ENCODE measurements around the gene CD244. TPM values are rescaled to one million over a fixed set of nuclear protein-coding genes. Genes with fewer than 3 reads are reported as not detected.
A peak's percentile ranks its signal among the peaks of the same experiment; 100 is the strongest.
"Not testable (repeated sequence)": the region's sequence is repeated elsewhere in the genome, so short reads cannot be mapped to it uniquely, and the experiment has no call there.

Gene CD244
- total and polyA plus RNA-seq, 8 donors = 0.15 to 1.1 (median 0.43) TPM; not detected in 3

DNA sequence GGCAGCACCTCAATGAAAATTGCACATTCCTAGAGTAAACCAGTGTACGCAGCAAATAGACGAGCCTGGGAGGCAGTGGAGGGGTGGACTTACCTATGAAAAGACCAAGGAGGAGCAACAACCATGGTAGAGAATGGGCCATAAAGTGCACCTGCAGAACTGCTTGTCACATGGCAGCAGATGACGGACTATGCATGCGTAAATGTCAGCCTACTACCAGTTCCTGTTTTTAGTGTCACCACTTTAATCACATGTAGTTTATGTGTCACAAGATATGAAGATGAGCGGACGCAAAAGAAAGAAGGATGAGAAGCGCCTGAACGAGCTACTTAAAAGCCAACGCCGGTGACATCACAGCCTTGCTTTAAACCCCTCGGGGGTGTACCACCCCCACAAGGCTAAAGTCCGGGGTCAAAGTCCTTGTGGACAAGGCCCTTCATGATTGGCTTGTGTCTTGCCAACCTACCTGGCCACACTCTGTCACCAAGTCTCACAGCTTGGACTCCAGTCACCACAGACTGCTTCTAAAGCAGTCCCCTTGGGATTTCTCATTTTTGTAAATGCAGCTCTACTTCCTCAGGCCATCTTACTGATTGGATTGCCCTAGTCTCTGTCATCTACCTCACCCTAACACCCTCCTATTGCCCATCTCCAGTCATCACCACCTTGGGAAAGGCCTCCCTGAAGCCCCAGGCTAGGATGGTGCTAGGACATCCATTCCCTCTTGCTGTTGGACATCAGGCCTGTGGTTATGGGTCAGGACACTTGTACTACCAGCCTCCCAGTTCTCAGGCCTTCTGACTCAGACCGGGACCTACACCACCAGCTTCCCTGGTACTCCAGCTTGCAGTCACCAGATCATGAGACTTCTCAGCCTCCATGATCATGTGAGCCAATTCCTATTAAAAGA, 72.7 kb downstream of the CD244 start:
- no peak overlapping the region for H3K4me3 ChIP-seq
- intact Hi-C loops (cut with DNase I; ENCODE audit: low total_unique reads) = no loop called here
- H3K27ac ChIP-seq = peak overlapping the region in 1 of 5 donors; percentile 20
- TF ChIP-seq POLR2AphosphoS5 (IDR thresholded peaks at IDR 0.05) (no peak), POLR2A (IDR thresholded peaks at IDR 0.05) (no peak), EP300 (IDR thresholded peaks at IDR 0.05) (no peak)
- TF ChIP-seq, protein P1, sequence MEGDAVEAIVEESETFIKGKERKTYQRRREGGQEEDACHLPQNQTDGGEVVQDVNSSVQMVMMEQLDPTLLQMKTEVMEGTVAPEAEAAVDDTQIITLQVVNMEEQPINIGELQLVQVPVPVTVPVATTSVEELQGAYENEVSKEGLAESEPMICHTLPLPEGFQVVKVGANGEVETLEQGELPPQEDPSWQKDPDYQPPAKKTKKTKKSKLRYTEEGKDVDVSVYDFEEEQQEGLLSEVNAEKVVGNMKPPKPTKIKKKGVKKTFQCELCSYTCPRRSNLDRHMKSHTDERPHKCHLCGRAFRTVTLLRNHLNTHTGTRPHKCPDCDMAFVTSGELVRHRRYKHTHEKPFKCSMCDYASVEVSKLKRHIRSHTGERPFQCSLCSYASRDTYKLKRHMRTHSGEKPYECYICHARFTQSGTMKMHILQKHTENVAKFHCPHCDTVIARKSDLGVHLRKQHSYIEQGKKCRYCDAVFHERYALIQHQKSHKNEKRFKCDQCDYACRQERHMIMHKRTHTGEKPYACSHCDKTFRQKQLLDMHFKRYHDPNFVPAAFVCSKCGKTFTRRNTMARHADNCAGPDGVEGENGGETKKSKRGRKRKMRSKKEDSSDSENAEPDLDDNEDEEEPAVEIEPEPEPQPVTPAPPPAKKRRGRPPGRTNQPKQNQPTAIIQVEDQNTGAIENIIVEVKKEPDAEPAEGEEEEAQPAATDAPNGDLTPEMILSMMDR (IDR thresholded peaks at IDR 0.05) = no peak
- H3K4me1 ChIP-seq = no peaks in the 10 kb centered on the region
- no peaks in the 10 kb centered on the region for H3K9me3 ChIP-seq
- peak in 1 of 2 donors; percentile 47 for DNase-seq
- 83 to 88% (median 86%) methylated on average over 13 of the region's 13 CpGs for WGBS, 5 donors
- no peaks in the 10 kb centered on the region for H3K36me3 ChIP-seq
- H3K27me3 ChIP-seq = no peaks in the 10 kb centered on the region

GRCh38 chr1:160789051-160789701, 73.5 kb downstream of the CD244 start:
- DNase-seq = no peak
- Histone ChIP-seq H3K36me3 (no peaks in the 10 kb centered on the region), H3K27ac (no peak overlapping the region), H3K4me1 (no peaks in the 10 kb centered on the region), H3K9me3 (no peaks in the 10 kb centered on the region), H3K4me3 (no peak overlapping the region), H3K27me3 (no peaks in the 10 kb centered on the region)
- intact Hi-C loops (cut with DNase I; ENCODE audit: low total_unique reads) = no loop called here
- 93 to 97% (median 96%) methylated on average over 11 of the region's 11 CpGs for WGBS, 5 donors
- TF ChIP-seq, protein P1 (IDR thresholded peaks at IDR 0.05) = no peak
- TF ChIP-seq POLR2A (IDR thresholded peaks at IDR 0.05) = no peak
- TF ChIP-seq EP300 (IDR thresholded peaks at IDR 0.05) = no peak
- TF ChIP-seq POLR2AphosphoS5 (IDR thresholded peaks at IDR 0.05) = no peak

DNA sequence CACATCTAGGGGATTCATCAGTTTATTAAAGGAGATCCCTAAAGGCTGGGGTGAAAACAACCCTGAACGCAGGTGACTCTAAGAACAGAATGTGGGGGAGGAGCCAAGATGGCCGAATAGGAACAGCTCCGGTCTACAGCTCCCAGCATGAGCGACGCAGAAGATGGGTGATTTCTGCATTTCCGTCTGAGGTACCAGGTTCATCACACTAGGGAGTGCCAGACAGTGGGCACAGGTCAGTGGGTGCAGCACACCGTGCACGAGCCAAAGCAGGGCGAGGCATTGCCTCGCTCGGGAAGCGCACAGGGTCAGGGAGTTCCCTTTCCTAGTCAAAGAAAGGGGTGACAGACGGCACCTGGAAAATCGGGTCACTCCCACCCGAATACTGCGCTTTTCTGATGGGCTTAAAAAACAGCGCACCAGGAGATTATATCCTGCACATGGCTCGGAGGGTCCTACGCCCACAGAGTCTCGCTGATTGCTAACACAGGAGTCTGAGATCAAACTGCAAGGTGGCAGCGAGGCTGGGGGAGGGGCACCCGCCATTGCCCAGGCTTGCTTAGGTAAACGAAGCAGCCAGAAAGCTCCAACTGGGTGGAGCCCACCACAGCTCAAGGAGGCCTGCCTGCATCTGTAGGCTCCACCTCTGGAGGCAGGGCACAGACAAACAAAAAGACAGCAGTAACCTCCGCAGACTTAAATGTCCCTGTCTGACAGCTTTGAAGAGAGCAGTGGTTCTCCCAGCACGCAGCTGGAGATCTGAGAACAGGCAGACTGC, 79.5 kb downstream of the CD244 start:
- Histone ChIP-seq H3K27ac (peak overlapping the region; percentile 80 to 93 (median 86)), H3K4me1 (peaks cover 8 to 26% (median 11%) of the 10 kb centered on the region in 4 donors)
- H3K27me3 ChIP-seq; intact Hi-C loops (cut with DNase I; ENCODE audit: low total_unique reads); DNase-seq; H3K4me3 ChIP-seq; H3K36me3 ChIP-seq; H3K9me3 ChIP-seq: not testable (repeated sequence)
- 71 to 84% (median 81%) methylated on average over 19 to 24 of the region's 25 CpGs for WGBS, 5 donors

DNA sequence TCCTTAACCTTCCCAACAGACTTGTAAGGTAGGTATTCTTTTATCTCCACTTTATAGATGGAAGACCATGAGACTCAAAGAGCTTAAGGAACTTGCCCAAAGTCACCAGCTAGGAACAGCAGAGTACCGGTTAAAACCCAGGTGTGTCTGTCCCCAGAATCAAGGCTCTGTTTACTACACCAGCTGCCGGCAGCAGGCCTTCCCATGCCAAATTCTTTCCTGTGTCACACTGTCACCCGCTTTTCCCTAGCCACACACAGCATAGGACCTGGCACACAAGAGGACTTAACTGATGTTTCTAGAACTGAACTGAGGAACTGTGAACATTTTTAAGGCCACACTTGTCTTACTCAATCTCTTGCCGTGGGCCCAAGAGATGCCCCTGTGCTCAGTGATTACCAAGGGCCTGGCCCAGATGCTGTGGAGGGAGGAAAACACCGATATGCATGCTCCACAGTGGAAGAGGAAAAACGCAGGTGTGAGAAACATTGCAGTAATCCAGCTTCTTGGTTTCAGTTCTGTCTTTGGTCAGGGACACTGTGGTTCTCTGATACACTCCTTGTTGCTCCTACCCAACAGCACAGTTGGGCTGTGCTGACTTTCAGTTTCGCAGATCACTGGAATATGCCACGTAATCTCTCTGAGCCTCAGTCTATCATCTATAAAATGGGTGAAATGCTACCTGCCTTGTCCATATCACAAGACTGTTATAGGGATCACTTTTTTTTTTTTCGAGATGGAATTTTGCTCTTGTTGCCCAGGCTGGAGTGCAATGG, 80.6 kb downstream of the CD244 start:
- DNase-seq = peak; percentile 51 to 75
- no peaks in the 10 kb centered on the region for H3K9me3 ChIP-seq
- H3K27me3 ChIP-seq = no peaks in the 10 kb centered on the region
- peak in 1 of 3 donors; percentile 55 for TF ChIP-seq POLR2AphosphoS5 (IDR thresholded peaks at IDR 0.05)
- TF ChIP-seq POLR2A (IDR thresholded peaks at IDR 0.05) = no peak
- H3K27ac ChIP-seq = peak overlapping the region; percentile 80 to 93 (median 86)
- WGBS, 5 donors = 37 to 54% (median 41%) methylated on average over 9 of the region's 9 CpGs
- peaks cover 8 to 26% (median 11%) of the 10 kb centered on the region in 4 donors for H3K4me1 ChIP-seq
- H3K4me3 ChIP-seq = no peak overlapping the region
- intact Hi-C loops (cut with DNase I; ENCODE audit: low total_unique reads) = no loop called here
- H3K36me3 ChIP-seq = no peaks in the 10 kb centered on the region

Measured in stomach (tissue), 9 donors.